Natural killer cell (primary cell): ENCODE results near the gene CEACAM4. TPM values are rescaled to one million over a fixed set of nuclear protein-coding genes. Genes with fewer than 3 reads are reported as not detected.

Experiments
- ATAC-seq, 3 donors: fragments of 150-1000 bp in 2 of 3; fragments of 200-7000 bp in 1 of 3; cut with Tn5 transposase; 1 replicate in 1 of 3; 2 replicates in 2 of 3; pipeline ENCODE4 v1.10.0; 2021; ENCODE audit warnings: mild to moderate bottlenecking in 2 of 3, moderate library complexity in 2 of 3
- DNase-seq, 2 donors: peaks; one replicate each; pipeline versions ENCODE4 v3.0.0 to v3.0.0-alpha.2; 2013 to 2021; ENCODE audit warnings: mixed read lengths in 1 of 2
- H3K27ac ChIP-seq: one replicate; pipeline ENCODE4 v1.5.1; 2013; ENCODE audit warnings: mild to moderate bottlenecking, low read length
- H3K27me3 ChIP-seq: one replicate; pipeline ENCODE4 v1.6.1; 2013; ENCODE audit warnings: low read length; ENCODE audit not compliant: control insufficient read depth, insufficient read depth
- H3K36me3 ChIP-seq: one replicate; pipeline ENCODE4 v1.6.1; 2013; ENCODE audit warnings: low read length; ENCODE audit not compliant: control insufficient read depth, insufficient read depth
- H3K4me1 ChIP-seq: one replicate; pipeline ENCODE4 v1.6.1; 2013; ENCODE audit warnings: low read length; ENCODE audit not compliant: control insufficient read depth, insufficient read depth
- H3K4me3 ChIP-seq: one replicate; pipeline ENCODE4 v1.5.1; 2013; ENCODE audit warnings: low read length
- H3K9me3 ChIP-seq: one replicate; pipeline ENCODE4 v1.6.1; 2013; ENCODE audit warnings: low read length; ENCODE audit not compliant: control insufficient read depth, insufficient read depth
- H3K27ac Mint-ChIP-seq, 2 donors: one replicate each; pipeline ENCODE4 v1.8.0; 2022; ENCODE audit warnings: mild to moderate bottlenecking in 2 of 2, mixed read lengths in 2 of 2, moderate library complexity in 1 of 2
- H3K27me3 Mint-ChIP-seq, 2 donors: one replicate each; pipeline ENCODE4 v1.8.0; 2022; ENCODE audit warnings: low read depth in 2 of 2, mixed read lengths in 2 of 2
- H3K36me3 Mint-ChIP-seq: one replicate; pipeline ENCODE4 v1.8.0; 2022; ENCODE audit warnings: mixed read lengths
- H3K4me1 Mint-ChIP-seq, 2 donors: one replicate each; pipeline ENCODE4 v1.8.0; 2022; ENCODE audit warnings: mixed read lengths in 2 of 2
- H3K4me3 Mint-ChIP-seq: one replicate; pipeline ENCODE4 v1.8.0; 2022; ENCODE audit warnings: mild to moderate bottlenecking, moderate library complexity, mixed read lengths
- H3K9me3 Mint-ChIP-seq, 2 donors: one replicate each; pipeline ENCODE4 v1.8.0; 2022; ENCODE audit warnings: mixed read lengths in 2 of 2
- WGBS: methylation state at CpG from one replicate; pipeline ENCODE4 v1.1.7; 2013; ENCODE audit warnings: missing lambda C conversion rate; ENCODE audit not compliant: insufficient coverage; 5-methylcytosine and 5-hydroxymethylcytosine counted together
- intact Hi-C: fragments of 100-400 bp; cut with micrococcal nuclease; formaldehyde crosslinking; loops from one replicate; pipeline ENCODE4 v1.14.2; 2022
- total RNA-seq, 4 donors: library from RNA; stranded (reverse); fragments of 120-200 nt in 1 of 4; gene quantifications; one replicate each; pipeline versions ENCODE4 v1.2.3 to v1.2.4, GENCODE V29; 2013 to 2022
- TF ChIP-seq, protein P1 (sequence below): fragments of 200-600 bp; IDR thresholded peaks from one replicate; pipeline ENCODE4 v1.8.0; 2022; ENCODE audit warnings: antibody characterized with exemption

The CEACAM4 gene
- total RNA-seq, 3 donors from 2014 or later (not counting 1 experiment from before 2014, with no cell fraction given): 0.52 to 1.1 (median 0.78) TPM

GRCh38 chr19:41604831-41605230, 22.0 kb downstream of the CEACAM4 start:
- no peak overlapping the region for H3K27ac Mint-ChIP-seq
- TF ChIP-seq, protein P1, sequence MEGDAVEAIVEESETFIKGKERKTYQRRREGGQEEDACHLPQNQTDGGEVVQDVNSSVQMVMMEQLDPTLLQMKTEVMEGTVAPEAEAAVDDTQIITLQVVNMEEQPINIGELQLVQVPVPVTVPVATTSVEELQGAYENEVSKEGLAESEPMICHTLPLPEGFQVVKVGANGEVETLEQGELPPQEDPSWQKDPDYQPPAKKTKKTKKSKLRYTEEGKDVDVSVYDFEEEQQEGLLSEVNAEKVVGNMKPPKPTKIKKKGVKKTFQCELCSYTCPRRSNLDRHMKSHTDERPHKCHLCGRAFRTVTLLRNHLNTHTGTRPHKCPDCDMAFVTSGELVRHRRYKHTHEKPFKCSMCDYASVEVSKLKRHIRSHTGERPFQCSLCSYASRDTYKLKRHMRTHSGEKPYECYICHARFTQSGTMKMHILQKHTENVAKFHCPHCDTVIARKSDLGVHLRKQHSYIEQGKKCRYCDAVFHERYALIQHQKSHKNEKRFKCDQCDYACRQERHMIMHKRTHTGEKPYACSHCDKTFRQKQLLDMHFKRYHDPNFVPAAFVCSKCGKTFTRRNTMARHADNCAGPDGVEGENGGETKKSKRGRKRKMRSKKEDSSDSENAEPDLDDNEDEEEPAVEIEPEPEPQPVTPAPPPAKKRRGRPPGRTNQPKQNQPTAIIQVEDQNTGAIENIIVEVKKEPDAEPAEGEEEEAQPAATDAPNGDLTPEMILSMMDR: no peak
- no peaks in the 10 kb centered on the region for H3K36me3 ChIP-seq
- intact Hi-C loops: no loop called here
- H3K4me3 Mint-ChIP-seq: no peak overlapping the region
- no peaks in the 10 kb centered on the region for H3K9me3 ChIP-seq
- no peak overlapping the region for H3K4me3 ChIP-seq
- no peak for DNase-seq
- peaks cover 18 to 30% of the 10 kb centered on the region in 2 donors for H3K27me3 Mint-ChIP-seq
- no peak for ATAC-seq
- no peaks in the 10 kb centered on the region for H3K4me1 Mint-ChIP-seq
- no peaks in the 10 kb centered on the region for H3K36me3 Mint-ChIP-seq
- no peaks in the 10 kb centered on the region for H3K4me1 ChIP-seq
- H3K27me3 ChIP-seq: no peaks in the 10 kb centered on the region
- H3K9me3 Mint-ChIP-seq: no peaks in the 10 kb centered on the region
- no peak overlapping the region for H3K27ac ChIP-seq
- 67% methylated on average over 3 of the region's 3 CpGs for WGBS

DNA sequence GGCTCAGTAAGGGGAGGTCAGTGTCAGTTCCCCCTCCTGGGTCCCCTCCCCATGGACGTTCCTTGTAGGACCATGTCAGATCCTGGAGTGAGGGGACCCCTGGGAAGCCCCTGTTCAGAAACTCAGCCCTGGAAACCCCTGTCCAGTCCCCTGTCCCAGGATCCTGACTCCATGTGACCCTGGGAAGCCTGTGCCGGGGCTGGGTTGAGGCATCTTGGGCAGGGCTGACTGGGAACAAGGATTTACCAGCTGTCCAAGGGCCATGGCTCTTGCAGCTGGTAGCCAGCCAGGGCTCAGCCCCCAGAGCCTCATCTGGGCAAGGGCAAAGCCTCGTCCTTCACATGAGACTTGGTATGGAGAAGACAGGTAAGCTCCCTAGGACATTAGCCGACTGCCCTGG, 25.1 kb downstream of the CEACAM4 start:
- ATAC-seq (no peak), DNase-seq (no peak)
- peaks cover 19% of the 10 kb centered on the region in 2 donors for H3K27me3 Mint-ChIP-seq
- TF ChIP-seq, protein P1: no peak
- Histone ChIP-seq H3K27me3 (peaks cover 5% of the 10 kb centered on the region), H3K4me1 (peaks cover 3% of the 10 kb centered on the region), H3K4me3 (no peak overlapping the region), H3K36me3 (no peaks in the 10 kb centered on the region), H3K27ac (no peak overlapping the region), H3K9me3 (no peaks in the 10 kb centered on the region)
- WGBS: 71% methylated on average over 4 of the region's 4 CpGs
- intact Hi-C loops: no loop called here
- H3K4me3 Mint-ChIP-seq: no peak overlapping the region
- H3K36me3 Mint-ChIP-seq: no peaks in the 10 kb centered on the region
- H3K9me3 Mint-ChIP-seq: no peaks in the 10 kb centered on the region
- H3K4me1 Mint-ChIP-seq: peaks cover 6% of the 10 kb centered on the region in 2 donors
- H3K27ac Mint-ChIP-seq: no peak overlapping the region

DNA sequence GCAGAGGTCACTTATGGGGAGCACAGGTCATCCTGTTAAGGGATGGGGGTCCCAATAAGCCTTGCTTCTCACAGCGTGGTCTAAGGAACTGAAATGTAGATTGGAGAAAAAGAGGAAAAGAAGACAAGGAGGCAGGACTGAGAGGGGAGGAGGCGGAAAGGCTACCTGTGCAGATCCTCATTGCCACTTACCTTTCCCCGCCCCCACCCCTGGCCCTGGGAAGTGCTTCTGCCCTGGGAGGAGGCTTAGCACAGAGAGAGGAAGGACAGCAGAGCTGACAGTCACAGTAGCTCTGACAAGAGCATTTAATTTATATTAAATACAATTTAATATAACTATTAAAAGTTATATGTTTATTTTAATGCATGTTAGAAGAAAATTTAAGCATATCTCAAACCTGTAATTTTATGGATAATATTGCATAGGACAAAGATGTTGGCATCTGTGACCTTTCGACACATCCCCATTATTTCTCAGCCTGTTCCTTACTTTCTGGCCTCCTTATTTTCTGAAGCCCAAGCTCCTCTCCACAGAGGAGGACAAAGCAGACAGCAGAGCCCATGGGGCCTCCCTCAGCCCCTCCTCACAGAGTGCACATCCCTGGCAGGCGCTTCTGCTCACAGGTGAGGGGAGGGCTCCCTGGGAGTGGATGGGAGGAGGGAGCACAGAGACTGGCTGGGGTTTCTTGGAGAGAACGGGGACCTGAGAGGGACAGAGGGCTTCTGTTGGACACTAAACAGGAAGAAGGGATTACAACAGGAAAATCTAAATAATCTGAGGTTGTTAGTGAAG, 27.5 kb downstream of the CEACAM4 start:
- Mint-ChIP-seq H3K27me3 (peaks cover 27 to 31% of the 10 kb centered on the region in 2 donors), H3K27ac (no peak overlapping the region), H3K4me1 (peaks cover 6 to 12% of the 10 kb centered on the region in 2 donors), H3K9me3 (no peaks in the 10 kb centered on the region), H3K4me3 (no peak overlapping the region), H3K36me3 (no peaks in the 10 kb centered on the region)
- TF ChIP-seq, protein P1: no peak
- ATAC-seq (no peak), DNase-seq (no peak)
- H3K4me3 ChIP-seq: no peak overlapping the region
- H3K27me3 ChIP-seq: peaks cover 11% of the 10 kb centered on the region
- 75% methylated on average over 6 of the region's 6 CpGs for WGBS
- no peak overlapping the region for H3K27ac ChIP-seq
- intact Hi-C loops: no loop called here
- no peaks in the 10 kb centered on the region for H3K36me3 ChIP-seq
- H3K9me3 ChIP-seq: no peaks in the 10 kb centered on the region
- peaks cover 3% of the 10 kb centered on the region for H3K4me1 ChIP-seq
